Diencephalon (tissue), 1 donor: ENCODE data around the gene LRRC3B. TPM values are rescaled to one million over a fixed set of nuclear protein-coding genes. Genes with fewer than 3 reads are reported as not detected.

Source experiments
- total RNA-seq: library from RNA; depleted of rRNA; stranded (reverse); fragments of >200 nt; gene quantifications from one replicate; pipeline ENCODE4 v1.2.3, GENCODE V29; 2014

The LRRC3B gene
- 39.9 TPM for total RNA-seq

GRCh38 chr3:26622621-26623418, at the start of gene LRRC3B:
Gene LRRC3B (plus strand): TSS chr3:26622772. CDS start chr3:26709673, 86,901 bp downstream.

